IPS-NIHi7 (cell line): ENCODE data around the gene TNP2.

Source experiments
- DNase-seq: peaks from one replicate; pipeline ENCODE4 v3.0.0; 2012; ENCODE audit warnings: mixed read lengths; ENCODE audit errors: extremely low spot score

TNP2 gene

GRCh38 chr16:11268921-11269375 lies at the start of gene TNP2:
TNP2 (minus strand) TSS chr16:11269325; CDS start chr16:11269262, 63 bp downstream.
- DNase-seq: no peak

GRCh38 chr16:11318817-11319216 lies 49.7 kb upstream of the TNP2 start:
- DNase-seq: no peak

- DNase-seq: peak; percentile 66
These were observed 47.3 kb upstream of the TNP2 start for GRCh38 chr16:11316331-11317015.

GRCh38 chr16:11315510-11315909 lies 46.4 kb upstream of the TNP2 start:
- peak; percentile 88 for DNase-seq

GRCh38 chr16:11314309-11314894 lies 45.3 kb upstream of the TNP2 start:
- DNase-seq: no peak

GRCh38 chr16:11313493-11314308 lies 44.6 kb upstream of the TNP2 start:
- no peak for DNase-seq

- peak; percentile 45 for DNase-seq
These were observed 43.8 kb upstream of the TNP2 start for GRCh38 chr16:11312718-11313492.

GRCh38 chr16:11310997-11311561 lies 42.0 kb upstream of the TNP2 start:
- no peak for DNase-seq

- DNase-seq: no peak
These were observed 41.5 kb upstream of the TNP2 start for GRCh38 chr16:11310634-11310977.

GRCh38 chr16:11309895-11310633 lies 40.9 kb upstream of the TNP2 start:
- DNase-seq: no peak

- DNase-seq: no peak
These were observed 39.6 kb upstream of the TNP2 start for GRCh38 chr16:11308493-11309283.

- DNase-seq: no peak
These were observed 38.7 kb upstream of the TNP2 start for GRCh38 chr16:11307639-11308492.

GRCh38 chr16:11306997-11307638 lies 38.0 kb upstream of the TNP2 start:
- no peak for DNase-seq

- no peak for DNase-seq
These were observed 37.3 kb upstream of the TNP2 start for GRCh38 chr16:11306381-11306780.

- DNase-seq: no peak
These were observed 34.4 kb upstream of the TNP2 start for GRCh38 chr16:11303405-11304138.

GRCh38 chr16:11302977-11303376 lies 33.9 kb upstream of the TNP2 start:
- no peak for DNase-seq

- DNase-seq: no peak
These were observed 32.7 kb upstream of the TNP2 start for GRCh38 chr16:11301645-11302501.
